GM03348 (cell line): ENCODE data around the gene HPCAL1.

Source experiments
- DNase-seq: peaks from one replicate; pipeline ENCODE4 v3.0.0; 2012; ENCODE audit warnings: low spot score

The HPCAL1 gene

DNA sequence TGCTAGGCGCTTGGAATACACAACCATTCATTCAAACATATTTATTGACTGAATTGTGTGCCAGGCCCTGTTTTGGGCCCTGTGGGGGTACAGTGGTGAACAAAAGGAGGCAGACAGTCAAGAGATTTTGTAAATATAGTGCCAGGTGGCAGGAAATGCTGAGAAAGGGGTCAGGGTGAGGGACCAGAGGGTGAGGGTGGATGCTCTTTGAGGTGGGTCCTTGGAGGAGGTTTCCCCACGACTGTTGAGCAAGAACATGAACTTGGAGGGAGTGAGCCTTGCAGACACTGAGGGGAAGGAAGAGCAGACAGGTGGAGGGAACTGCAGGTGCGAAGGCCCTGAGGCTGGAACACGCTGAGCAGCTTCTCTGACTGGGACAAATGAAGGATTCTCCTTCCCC is 104.7 kb downstream of the HPCAL1 start:
- DNase-seq, result no peak

DNA sequence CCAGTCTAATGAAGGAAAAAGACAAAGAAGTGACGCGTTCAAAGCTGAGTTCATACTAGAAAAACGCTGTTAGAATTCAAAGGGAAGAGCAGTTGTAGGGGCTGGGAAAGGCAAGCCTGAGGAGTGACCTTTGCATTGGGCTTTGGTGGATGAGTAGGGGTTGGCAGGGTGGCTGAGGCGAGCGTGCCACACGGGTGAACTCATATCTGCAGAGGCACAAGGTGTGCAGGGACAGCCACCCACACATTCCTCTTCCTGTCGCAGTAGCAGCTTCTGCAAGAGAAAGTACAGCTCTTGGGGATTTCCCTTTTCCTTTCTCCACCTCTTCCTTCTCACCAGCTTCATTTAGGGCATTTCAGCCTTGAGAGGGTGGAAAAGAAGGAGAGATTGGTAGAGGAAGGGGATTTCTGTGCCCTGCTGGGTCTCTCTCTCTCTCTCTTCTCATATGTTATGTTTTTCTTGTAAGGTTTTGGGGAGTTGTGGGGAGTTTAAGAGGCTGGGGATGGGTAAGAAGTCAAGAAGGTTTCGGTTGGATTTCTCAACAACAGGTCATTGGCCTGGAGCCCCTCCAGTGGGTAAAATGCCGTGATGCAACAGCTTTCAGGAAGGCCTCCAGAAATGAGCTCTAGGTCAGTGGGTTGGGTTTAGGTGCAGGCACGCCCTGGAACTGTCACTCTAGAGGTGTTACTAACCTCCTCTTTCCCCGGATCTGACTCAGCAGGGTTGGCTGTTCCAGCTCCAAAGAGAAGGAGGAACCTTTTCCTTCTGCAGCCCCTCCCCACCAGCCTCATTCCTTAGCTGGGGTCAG is 105.3 kb downstream of the HPCAL1 start:
- DNase-seq, result peak; percentile 81

- peak; percentile 89 for DNase-seq
Observed at GRCh38 chr2:10408649-10409579, 106.2 kb downstream of the HPCAL1 start.

- no peak for DNase-seq
Observed at GRCh38 chr2:10410001-10410822, 107.5 kb downstream of the HPCAL1 start.

GRCh38 chr2:10410823-10411437 is 108.2 kb downstream of the HPCAL1 start:
- DNase-seq, result no peak

DNA sequence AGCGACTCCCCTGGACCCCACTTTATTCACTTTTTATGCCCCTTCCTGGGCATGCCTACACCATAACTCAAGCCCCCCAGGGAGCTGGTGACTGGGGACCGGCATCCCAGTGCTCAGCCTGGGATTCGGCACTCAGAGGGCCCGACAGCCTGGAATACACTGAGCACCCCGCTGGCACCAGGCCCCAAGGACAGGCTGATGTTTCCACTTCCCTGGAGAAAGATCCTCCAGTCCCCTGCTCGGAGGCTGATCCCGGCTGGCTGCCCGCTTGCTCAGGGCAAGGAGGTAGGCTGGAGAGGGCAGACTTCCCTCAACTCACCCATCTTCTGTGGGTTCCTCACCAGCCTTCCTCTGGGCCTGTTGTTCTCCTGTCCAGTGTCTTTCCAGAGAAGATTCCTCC is 108.9 kb downstream of the HPCAL1 start:
- no peak for DNase-seq

DNA sequence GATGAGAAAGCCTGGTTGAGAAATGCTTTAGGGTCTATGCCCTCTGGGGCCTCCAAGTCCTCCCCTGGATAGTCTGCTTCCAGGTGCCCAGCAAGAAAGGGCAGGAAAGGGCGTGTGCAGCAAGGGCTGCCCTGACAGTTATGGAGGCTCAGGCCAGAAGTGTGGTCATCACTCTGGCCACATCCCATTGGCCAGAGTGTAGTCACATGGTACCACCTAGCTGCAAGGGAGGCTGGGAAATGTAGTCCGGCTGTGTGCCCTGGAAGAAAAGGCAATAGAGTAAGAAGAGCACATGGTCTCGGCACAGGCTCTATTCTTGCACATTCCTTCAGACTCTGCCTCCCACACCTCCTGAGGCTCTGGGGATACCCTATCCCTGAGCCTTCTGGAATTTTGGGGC is 109.7 kb downstream of the HPCAL1 start:
- DNase-seq, result peak; percentile 55

GRCh38 chr2:10413503-10413902 is 110.8 kb downstream of the HPCAL1 start:
- DNase-seq, result no peak

- DNase-seq, result peak; percentile 40
Observed at GRCh38 chr2:10413991-10414451, 111.3 kb downstream of the HPCAL1 start.

- no peak for DNase-seq
Observed at GRCh38 chr2:10414591-10414990, 111.9 kb downstream of the HPCAL1 start.

DNA sequence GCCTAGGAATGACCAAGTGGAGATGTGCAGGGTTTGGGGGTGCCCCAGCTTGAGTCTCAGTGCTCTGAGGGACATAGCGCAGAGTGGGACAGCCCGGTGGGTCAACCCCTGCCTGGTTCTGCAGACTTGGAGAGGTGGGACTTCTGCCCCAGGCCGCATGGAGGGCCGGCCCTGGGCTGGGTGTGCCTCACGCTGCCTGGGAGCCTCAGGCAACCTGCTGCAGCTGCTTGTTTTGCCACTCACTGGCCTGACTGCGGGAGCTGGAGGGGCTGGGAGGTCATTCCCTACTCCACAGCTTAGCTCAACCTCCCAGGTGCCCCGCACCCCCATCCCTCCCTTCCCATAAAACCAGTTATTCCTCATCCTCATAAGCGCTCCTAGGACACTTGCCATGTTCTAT is 112.3 kb downstream of the HPCAL1 start:
- no peak for DNase-seq

DNA sequence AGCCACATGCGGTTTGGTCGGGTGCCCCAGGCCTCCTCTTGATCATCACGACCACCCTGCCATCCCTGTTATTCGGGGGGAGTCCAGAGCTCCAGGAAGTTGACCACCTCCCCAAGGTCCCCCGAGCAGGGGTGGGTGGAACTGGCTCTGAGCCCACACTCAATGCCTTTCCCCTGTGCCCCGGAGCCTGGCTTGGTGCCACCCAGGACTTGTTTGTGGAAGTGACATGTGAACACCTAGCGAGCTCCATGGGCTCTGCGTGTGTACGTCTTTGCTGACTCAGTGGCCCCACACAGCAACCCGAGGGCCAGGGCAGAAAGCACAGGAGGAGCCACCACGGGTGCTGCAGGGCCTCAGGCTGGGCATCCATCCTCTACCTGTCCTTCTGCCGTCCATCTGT is 112.9 kb downstream of the HPCAL1 start:
- no peak for DNase-seq

- no peak for DNase-seq
Observed at GRCh38 chr2:10417551-10418335, 115.0 kb downstream of the HPCAL1 start.

DNA sequence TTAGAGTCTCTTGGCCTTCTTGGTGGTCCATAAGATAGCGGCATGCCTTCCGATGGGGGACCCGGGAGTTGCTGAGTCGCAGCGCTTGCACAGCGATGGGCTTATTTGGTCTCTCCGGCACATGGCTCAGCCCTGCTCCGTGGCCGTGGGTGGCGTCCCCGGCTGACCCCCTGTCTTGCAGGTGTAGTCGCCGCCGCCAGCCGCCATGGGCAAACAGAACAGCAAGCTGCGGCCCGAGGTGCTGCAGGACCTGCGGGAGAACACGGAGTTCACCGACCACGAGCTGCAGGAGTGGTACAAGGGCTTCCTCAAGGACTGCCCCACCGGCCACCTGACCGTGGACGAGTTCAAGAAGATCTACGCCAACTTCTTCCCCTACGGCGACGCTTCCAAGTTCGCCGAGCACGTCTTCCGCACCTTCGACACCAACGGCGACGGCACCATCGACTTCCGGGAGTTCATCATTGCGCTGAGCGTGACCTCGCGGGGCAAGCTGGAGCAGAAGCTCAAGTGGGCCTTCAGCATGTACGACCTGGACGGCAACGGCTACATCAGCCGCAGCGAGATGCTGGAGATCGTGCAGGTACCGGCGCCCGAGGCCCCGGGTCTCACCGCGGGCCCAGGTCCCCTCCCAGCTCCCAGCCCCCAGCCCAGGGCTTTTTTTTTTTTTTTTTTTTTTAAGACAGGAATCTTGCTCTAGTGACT is 117.0 kb downstream of the HPCAL1 start:
- no peak for DNase-seq

- DNase-seq, result no peak
Observed at GRCh38 chr2:10422251-10422650, 119.5 kb downstream of the HPCAL1 start.

DNA sequence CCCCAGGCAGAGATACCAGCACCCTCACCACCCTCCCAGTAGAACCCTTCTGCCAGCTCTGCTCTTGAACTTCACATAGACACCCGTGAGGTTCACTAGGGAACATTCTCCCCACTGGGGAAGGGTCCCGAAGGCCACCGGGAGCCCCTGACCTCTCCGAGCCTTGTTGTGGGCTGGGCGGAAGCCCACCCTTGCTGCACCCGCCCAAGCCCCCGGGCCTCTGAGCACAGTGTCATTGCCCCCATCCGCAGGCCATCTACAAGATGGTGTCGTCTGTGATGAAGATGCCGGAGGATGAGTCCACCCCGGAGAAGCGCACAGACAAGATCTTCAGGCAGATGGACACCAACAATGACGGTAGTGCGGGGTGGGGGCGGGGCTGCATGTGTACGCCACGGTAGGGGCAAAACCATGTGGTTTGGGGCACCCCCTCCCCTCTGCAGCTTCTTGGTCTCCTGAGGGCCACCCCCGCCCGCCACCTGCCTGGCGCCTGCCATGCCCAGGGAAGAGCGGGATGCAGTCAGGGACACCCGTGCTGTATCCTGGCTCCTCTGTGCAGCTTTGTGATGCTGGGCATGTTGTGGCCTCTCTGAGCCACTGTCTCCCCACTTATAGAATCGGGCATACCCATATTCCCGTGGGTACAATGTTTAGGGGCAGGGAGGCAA is 120.2 kb downstream of the HPCAL1 start:
- DNase-seq, result no peak

- no peak for DNase-seq
Observed at GRCh38 chr2:10423400-10423774, 120.7 kb downstream of the HPCAL1 start.

DNA sequence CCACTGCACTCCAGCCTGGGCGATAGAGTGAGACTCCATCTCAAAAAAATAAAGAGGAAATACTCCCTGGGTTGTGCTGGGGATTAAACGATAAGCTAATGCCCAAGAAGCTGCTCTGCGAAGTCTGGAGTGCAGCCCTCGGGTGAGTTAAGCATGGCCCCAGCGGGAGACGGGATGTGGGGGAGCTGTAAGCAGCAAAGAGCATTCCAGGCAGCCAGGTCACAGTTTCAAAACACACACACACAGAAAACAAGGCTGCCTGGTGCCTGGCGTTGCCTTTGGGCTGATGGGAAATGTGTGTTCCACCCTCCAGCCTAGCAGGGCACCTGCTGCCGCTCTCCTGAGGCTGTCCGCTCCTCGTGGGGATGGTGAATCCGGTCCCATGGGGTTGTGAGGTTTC is 121.3 kb downstream of the HPCAL1 start:
- DNase-seq, result no peak

- no peak for DNase-seq
Observed at GRCh38 chr2:10424916-10425505, 122.3 kb downstream of the HPCAL1 start.
